HEK293 (cell line): ENCODE results near the gene RPL6.

Experiments used
- CTCF ChIA-PET: fragments of 350-600 bp; formaldehyde crosslinking; extraction: SDS; loops from one replicate; lab custom pipeline; 2021; ENCODE audit warnings: antibody characterized with exemption; lab: Yijun Ruan, JAX
- POLR2A ChIA-PET: fragments of 300-600 bp; formaldehyde crosslinking; extraction: SDS; loops from one replicate; lab custom pipeline; 2020; ENCODE audit warnings: antibody characterized with exemption, inconsistent platforms; lab: Yijun Ruan, JAX
- H3K27ac ChIP-seq: fragments of 200-500 bp; sonication (Bioruptor generic); 2 replicates; pipeline ENCODE4 v1.5.1; 2014; ENCODE audit warnings: low read depth, low read length, control low read depth, inconsistent platforms; ENCODE audit errors: extremely low read depth
- H3K36me3 ChIP-seq, 2 experiments: fragments of 200-500 bp in 1 of 2; sonication (Bioruptor generic) in 1 of 2; 1 replicate in 1 of 2; 2 replicates in 1 of 2; pipeline ENCODE4 v1.5.1; 2014 to 2017; ENCODE audit warnings: inconsistent platforms in 2 of 2, low read length in 2 of 2; ENCODE audit not compliant: control insufficient read depth in 2 of 2, insufficient read depth in 1 of 2
- H3K4me1 ChIP-seq: fragments of 200-500 bp; sonication (Bioruptor generic); 2 replicates; pipeline ENCODE4 v1.5.1; 2014; ENCODE audit warnings: mild to moderate bottlenecking, low read length, inconsistent platforms; ENCODE audit not compliant: control insufficient read depth, insufficient read depth
- H3K4me3 ChIP-seq: 2 replicates; pipeline ENCODE4 v1.5.1; 2011; ENCODE audit warnings: low read depth, mild to moderate bottlenecking, control low read depth, low read length, moderate library complexity
- H3K9me3 ChIP-seq: fragments of 200-500 bp; sonication (Bioruptor generic); 2 replicates; pipeline ENCODE4 v1.5.1; 2014; ENCODE audit warnings: low read depth, low read length, inconsistent platforms; ENCODE audit not compliant: control insufficient read depth, insufficient read depth
- GLIS2 ChIP-seq: fragments of 450-650 bp; formaldehyde crosslinking; IDR thresholded peaks from 2 replicates; pipeline ENCODE4 v1.5.1; 2016; ENCODE audit warnings: missing biosample characterization, missing genetic modification characterization
- OSR2 ChIP-seq: fragments of 450-650 bp; formaldehyde crosslinking; IDR thresholded peaks from 2 replicates; pipeline ENCODE4 v1.5.1; 2016; ENCODE audit warnings: missing biosample characterization, missing genetic modification characterization
- SP7 ChIP-seq: fragments of 450-650 bp; formaldehyde crosslinking; IDR thresholded peaks from 2 replicates; pipeline ENCODE4 v1.5.1; 2016; ENCODE audit warnings: missing biosample characterization, missing genetic modification characterization
- WT1 ChIP-seq: fragments of 450-650 bp; formaldehyde crosslinking; IDR thresholded peaks from 2 replicates; pipeline ENCODE4 v1.5.1; 2016; ENCODE audit warnings: missing biosample characterization, missing genetic modification characterization
- YY1 ChIP-seq: fragments of 450-650 bp; formaldehyde crosslinking; IDR thresholded peaks from 2 replicates; pipeline ENCODE4 v1.5.1; 2018; ENCODE audit warnings: missing biosample characterization, missing genetic modification characterization
- ZBTB17 ChIP-seq: fragments of 450-650 bp; formaldehyde crosslinking; IDR thresholded peaks from 2 replicates; pipeline ENCODE4 v1.5.1; 2016; ENCODE audit warnings: missing biosample characterization, missing genetic modification characterization
- ZBTB20 ChIP-seq: fragments of 450-650 bp; formaldehyde crosslinking; IDR thresholded peaks from 2 replicates; pipeline ENCODE4 v1.5.1; 2016; ENCODE audit warnings: missing biosample characterization, missing genetic modification characterization
- ZBTB48 ChIP-seq: fragments of 450-650 bp; formaldehyde crosslinking; IDR thresholded peaks from 2 replicates; pipeline ENCODE4 v1.5.1; 2016; ENCODE audit warnings: missing biosample characterization, missing genetic modification characterization
- ZNF146 ChIP-seq: fragments of 450-650 bp; formaldehyde crosslinking; IDR thresholded peaks from 2 replicates; pipeline ENCODE4 v1.5.1; 2016; ENCODE audit warnings: missing biosample characterization, missing genetic modification characterization
- ZNF214 ChIP-seq: fragments of 450-650 bp; formaldehyde crosslinking; IDR thresholded peaks from 2 replicates; pipeline ENCODE4 v1.5.1; 2017; ENCODE audit warnings: missing biosample characterization, mild to moderate bottlenecking, missing genetic modification characterization, borderline replicate concordance
- ZNF292 ChIP-seq: fragments of 450-650 bp; formaldehyde crosslinking; IDR thresholded peaks from 2 replicates; pipeline ENCODE4 v1.5.1; 2016; ENCODE audit warnings: low read depth, missing biosample characterization, missing genetic modification characterization, borderline replicate concordance
- ZNF548 ChIP-seq: fragments of 450-650 bp; formaldehyde crosslinking; IDR thresholded peaks from 2 replicates; pipeline ENCODE4 v1.5.1; 2016; ENCODE audit warnings: missing biosample characterization, missing genetic modification characterization
- ZNF561 ChIP-seq: fragments of 450-650 bp; IDR thresholded peaks from 2 replicates; pipeline ENCODE4 v1.5.1; 2018; ENCODE audit warnings: missing biosample characterization, missing genetic modification characterization, borderline replicate concordance
- ZNF600 ChIP-seq: fragments of 450-650 bp; formaldehyde crosslinking; IDR thresholded peaks from 2 replicates; pipeline ENCODE4 v1.5.1; 2016; ENCODE audit warnings: missing biosample characterization, missing genetic modification characterization
- ZNF623 ChIP-seq: fragments of 450-650 bp; formaldehyde crosslinking; IDR thresholded peaks from 2 replicates; pipeline ENCODE4 v1.5.1; 2016; ENCODE audit warnings: missing biosample characterization, missing genetic modification characterization
- ZNF629 ChIP-seq: fragments of 450-650 bp; formaldehyde crosslinking; IDR thresholded peaks from 2 replicates; pipeline ENCODE4 v1.5.1; 2017; ENCODE audit warnings: missing biosample characterization, missing genetic modification characterization
- ZNF654 ChIP-seq: fragments of 450-650 bp; formaldehyde crosslinking; IDR thresholded peaks from 2 replicates; pipeline ENCODE4 v1.5.1; 2016; ENCODE audit warnings: low read depth, missing biosample characterization, missing genetic modification characterization
- ZNF777 ChIP-seq: fragments of 450-650 bp; formaldehyde crosslinking; IDR thresholded peaks from 2 replicates; pipeline ENCODE4 v1.5.1; 2017; ENCODE audit warnings: missing biosample characterization, missing genetic modification characterization, borderline replicate concordance
- ZXDB ChIP-seq: fragments of 450-650 bp; formaldehyde crosslinking; IDR thresholded peaks from 2 replicates; pipeline ENCODE4 v1.5.1; 2016; ENCODE audit warnings: missing biosample characterization, missing genetic modification characterization
- TF ChIP-seq, protein P1 (sequence below): fragments of 450-650 bp; formaldehyde crosslinking; IDR thresholded peaks from 2 replicates; pipeline ENCODE4 v1.5.1; 2016; ENCODE audit warnings: missing biosample characterization, missing genetic modification characterization
- TF ChIP-seq, protein P2 (sequence below): fragments of 450-650 bp; formaldehyde crosslinking; IDR thresholded peaks from 2 replicates; pipeline ENCODE4 v1.5.1; 2016; ENCODE audit warnings: missing biosample characterization, missing genetic modification characterization
- TF ChIP-seq, protein P3 (sequence below): sonication (generic); formaldehyde crosslinking; IDR thresholded peaks from 2 replicates; pipeline ENCODE4 v1.8.1; 2022; ENCODE audit warnings: mild to moderate bottlenecking, moderate library complexity, missing genetic modification reagents
- TF ChIP-seq, protein P4 (sequence below): fragments of 450-650 bp; formaldehyde crosslinking; IDR thresholded peaks from 2 replicates; pipeline ENCODE4 v1.5.1; 2016; ENCODE audit warnings: missing biosample characterization, missing genetic modification characterization
- TF ChIP-seq, protein P5 (sequence below): fragments of 450-650 bp; formaldehyde crosslinking; IDR thresholded peaks from 2 replicates; pipeline ENCODE4 v1.5.1; 2016; ENCODE audit warnings: missing biosample characterization, missing genetic modification characterization

RPL6 gene

DNA sequence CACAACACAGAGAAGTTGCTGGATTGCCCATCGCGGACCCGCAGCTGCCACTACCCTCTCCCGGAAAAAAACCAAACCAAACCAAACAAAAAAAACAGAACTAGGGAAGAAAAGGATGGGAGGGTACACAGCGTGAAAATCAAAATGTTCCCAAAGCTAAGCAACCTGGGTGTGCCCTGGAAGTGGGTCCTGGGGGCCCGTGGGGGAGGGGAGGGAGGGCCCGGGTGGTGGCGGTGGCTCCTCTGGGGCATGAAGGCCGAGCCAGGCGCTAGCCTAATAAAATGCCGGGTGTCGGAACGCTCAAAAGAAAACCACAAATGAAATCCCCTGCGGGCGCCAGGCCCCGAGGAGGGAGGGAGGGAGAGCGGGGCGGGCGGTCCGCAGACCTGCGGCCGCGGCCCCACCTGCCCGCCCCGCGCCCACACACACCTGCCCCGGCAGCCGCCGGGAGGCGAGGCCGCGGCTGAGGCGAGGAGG lies 28.0 kb downstream of the RPL6 start (continued):
- no peak for TF ChIP-seq ZNF146
- TF ChIP-seq GLIS2 (tag by site-specific recombination): 0 out of 2 replicates have a peak, but pooled peaks have one; percentile 54
- TF ChIP-seq, protein P1, sequence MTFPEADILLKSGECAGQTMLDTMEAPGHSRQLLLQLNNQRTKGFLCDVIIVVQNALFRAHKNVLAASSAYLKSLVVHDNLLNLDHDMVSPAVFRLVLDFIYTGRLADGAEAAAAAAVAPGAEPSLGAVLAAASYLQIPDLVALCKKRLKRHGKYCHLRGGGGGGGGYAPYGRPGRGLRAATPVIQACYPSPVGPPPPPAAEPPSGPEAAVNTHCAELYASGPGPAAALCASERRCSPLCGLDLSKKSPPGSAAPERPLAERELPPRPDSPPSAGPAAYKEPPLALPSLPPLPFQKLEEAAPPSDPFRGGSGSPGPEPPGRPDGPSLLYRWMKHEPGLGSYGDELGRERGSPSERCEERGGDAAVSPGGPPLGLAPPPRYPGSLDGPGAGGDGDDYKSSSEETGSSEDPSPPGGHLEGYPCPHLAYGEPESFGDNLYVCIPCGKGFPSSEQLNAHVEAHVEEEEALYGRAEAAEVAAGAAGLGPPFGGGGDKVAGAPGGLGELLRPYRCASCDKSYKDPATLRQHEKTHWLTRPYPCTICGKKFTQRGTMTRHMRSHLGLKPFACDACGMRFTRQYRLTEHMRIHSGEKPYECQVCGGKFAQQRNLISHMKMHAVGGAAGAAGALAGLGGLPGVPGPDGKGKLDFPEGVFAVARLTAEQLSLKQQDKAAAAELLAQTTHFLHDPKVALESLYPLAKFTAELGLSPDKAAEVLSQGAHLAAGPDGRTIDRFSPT: 0 out of 2 replicates have a peak, but pooled peaks have one; percentile 22
- TF ChIP-seq ZXDB (tag by site-specific recombination): 0 out of 2 replicates have a peak, but pooled peaks have one; percentile 25
- TF ChIP-seq, protein P2, sequence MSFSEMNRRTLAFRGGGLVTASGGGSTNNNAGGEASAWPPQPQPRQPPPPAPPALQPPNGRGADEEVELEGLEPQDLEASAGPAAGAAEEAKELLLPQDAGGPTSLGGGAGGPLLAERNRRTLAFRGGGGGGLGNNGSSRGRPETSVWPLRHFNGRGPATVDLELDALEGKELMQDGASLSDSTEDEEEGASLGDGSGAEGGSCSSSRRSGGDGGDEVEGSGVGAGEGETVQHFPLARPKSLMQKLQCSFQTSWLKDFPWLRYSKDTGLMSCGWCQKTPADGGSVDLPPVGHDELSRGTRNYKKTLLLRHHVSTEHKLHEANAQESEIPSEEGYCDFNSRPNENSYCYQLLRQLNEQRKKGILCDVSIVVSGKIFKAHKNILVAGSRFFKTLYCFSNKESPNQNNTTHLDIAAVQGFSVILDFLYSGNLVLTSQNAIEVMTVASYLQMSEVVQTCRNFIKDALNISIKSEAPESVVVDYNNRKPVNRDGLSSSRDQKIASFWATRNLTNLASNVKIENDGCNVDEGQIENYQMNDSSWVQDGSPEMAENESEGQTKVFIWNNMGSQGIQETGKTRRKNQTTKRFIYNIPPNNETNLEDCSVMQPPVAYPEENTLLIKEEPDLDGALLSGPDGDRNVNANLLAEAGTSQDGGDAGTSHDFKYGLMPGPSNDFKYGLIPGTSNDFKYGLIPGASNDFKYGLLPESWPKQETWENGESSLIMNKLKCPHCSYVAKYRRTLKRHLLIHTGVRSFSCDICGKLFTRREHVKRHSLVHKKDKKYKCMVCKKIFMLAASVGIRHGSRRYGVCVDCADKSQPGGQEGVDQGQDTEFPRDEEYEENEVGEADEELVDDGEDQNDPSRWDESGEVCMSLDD (tag by site-specific recombination): no peak; the same call in 1 of the 2 replicates
- TF ChIP-seq, protein P3, sequence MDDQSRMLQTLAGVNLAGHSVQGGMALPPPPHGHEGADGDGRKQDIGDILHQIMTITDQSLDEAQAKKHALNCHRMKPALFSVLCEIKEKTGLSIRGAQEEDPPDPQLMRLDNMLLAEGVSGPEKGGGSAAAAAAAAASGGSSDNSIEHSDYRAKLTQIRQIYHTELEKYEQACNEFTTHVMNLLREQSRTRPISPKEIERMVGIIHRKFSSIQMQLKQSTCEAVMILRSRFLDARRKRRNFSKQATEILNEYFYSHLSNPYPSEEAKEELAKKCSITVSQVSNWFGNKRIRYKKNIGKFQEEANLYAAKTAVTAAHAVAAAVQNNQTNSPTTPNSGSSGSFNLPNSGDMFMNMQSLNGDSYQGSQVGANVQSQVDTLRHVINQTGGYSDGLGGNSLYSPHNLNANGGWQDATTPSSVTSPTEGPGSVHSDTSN (CRISPR knock-in tag): no peak
- no peak for TF ChIP-seq ZNF292 (tag by site-specific recombination)
- TF ChIP-seq, protein P4, sequence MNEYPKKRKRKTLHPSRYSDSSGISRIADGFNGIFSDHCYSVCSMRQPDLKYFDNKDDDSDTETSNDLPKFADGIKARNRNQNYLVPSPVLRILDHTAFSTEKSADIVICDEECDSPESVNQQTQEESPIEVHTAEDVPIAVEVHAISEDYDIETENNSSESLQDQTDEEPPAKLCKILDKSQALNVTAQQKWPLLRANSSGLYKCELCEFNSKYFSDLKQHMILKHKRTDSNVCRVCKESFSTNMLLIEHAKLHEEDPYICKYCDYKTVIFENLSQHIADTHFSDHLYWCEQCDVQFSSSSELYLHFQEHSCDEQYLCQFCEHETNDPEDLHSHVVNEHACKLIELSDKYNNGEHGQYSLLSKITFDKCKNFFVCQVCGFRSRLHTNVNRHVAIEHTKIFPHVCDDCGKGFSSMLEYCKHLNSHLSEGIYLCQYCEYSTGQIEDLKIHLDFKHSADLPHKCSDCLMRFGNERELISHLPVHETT (tag by site-specific recombination): no peak
- no peak for TF ChIP-seq ZNF214
- no peak for TF ChIP-seq ZNF629 (tag by site-specific recombination)
- no peak for TF ChIP-seq ZNF654 (tag by site-specific recombination)

DNA sequence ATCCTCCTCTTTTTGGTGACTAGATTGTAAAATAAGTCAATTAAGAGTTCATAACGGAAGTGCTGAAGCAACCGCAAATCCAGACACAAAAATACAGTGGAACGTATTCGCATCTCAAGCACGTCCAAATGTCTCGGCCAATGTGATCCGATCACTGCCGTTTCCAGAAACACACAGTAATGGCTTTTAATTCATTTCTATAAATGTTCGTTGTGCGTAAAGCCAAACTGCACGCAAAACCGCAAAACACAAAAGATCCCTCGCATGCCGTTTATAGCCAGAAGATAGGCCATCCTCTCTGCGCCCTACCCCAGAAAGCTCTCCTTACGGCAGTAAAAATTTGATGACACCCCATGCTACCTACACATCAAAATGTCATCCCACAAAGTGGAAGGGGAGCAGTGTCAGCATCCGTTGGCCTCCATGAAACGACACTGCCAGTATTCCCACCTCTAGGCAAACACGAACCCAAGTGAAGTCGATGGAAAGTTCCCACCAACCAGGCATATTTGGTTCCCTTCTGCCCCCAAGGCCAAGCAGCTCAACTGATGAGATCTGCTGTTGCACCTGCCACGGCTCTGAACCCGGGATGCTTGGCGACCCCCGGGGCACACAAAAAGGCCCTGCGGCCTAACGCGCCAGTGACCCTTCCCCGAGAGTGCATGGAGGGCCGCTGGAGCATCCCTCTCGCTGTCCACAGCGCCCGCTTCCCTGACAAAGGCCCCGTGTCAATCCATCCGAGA lies 28.6 kb downstream of the RPL6 start:
- H3K36me3 ChIP-seq: no peaks in the 10 kb centered on the region
- no peaks in the 10 kb centered on the region for H3K9me3 ChIP-seq
- H3K27ac ChIP-seq: peak overlapping the region; percentile 88
- H3K4me1 ChIP-seq: no peaks in the 10 kb centered on the region
- H3K4me3 ChIP-seq: peak overlapping the region; percentile 88
- ChIA-PET POLR2A (interaction anchor here (0.7 kb wide), 2 partner anchors 24 to 336 kb away, joined by 3 read pairs; no protein-coding TSS in a partner anchor), CTCF (interaction anchor here (1.0 kb wide), 1 partner anchor 183 kb away, joined by 3 read pairs; no protein-coding TSS in a partner anchor)
- TF ChIP-seq WT1 (0 out of 2 replicates have a peak, but pooled peaks have one; percentile 51), ZXDB (tag by site-specific recombination) (peak; percentile 5), ZNF561 (tag by site-specific recombination) (0 out of 2 replicates have a peak, but pooled peaks have one; percentile 43), GLIS2 (tag by site-specific recombination) (0 out of 2 replicates have a peak, but pooled peaks have one; percentile 5), ZNF548 (tag by site-specific recombination) (no peak), ZNF777 (tag by site-specific recombination) (no peak), ZBTB48 (0 out of 2 replicates have a peak, but pooled peaks have one; percentile 15), YY1 (0 out of 2 replicates have a peak, but pooled peaks have one; percentile 19), OSR2 (tag by site-specific recombination) (peak; percentile 23; the same call in 1 of the 2 replicates), SP7 (tag by site-specific recombination) (0 out of 2 replicates have a peak, but pooled peaks have one; percentile 9), ZNF623 (tag by site-specific recombination) (0 out of 2 replicates have a peak, but pooled peaks have one; percentile 7), ZBTB17 (peak; percentile 99), ZBTB20 (tag by site-specific recombination) (peak; percentile 80), ZNF600 (tag by site-specific recombination) (peak; percentile 91)
- TF ChIP-seq, protein P5, sequence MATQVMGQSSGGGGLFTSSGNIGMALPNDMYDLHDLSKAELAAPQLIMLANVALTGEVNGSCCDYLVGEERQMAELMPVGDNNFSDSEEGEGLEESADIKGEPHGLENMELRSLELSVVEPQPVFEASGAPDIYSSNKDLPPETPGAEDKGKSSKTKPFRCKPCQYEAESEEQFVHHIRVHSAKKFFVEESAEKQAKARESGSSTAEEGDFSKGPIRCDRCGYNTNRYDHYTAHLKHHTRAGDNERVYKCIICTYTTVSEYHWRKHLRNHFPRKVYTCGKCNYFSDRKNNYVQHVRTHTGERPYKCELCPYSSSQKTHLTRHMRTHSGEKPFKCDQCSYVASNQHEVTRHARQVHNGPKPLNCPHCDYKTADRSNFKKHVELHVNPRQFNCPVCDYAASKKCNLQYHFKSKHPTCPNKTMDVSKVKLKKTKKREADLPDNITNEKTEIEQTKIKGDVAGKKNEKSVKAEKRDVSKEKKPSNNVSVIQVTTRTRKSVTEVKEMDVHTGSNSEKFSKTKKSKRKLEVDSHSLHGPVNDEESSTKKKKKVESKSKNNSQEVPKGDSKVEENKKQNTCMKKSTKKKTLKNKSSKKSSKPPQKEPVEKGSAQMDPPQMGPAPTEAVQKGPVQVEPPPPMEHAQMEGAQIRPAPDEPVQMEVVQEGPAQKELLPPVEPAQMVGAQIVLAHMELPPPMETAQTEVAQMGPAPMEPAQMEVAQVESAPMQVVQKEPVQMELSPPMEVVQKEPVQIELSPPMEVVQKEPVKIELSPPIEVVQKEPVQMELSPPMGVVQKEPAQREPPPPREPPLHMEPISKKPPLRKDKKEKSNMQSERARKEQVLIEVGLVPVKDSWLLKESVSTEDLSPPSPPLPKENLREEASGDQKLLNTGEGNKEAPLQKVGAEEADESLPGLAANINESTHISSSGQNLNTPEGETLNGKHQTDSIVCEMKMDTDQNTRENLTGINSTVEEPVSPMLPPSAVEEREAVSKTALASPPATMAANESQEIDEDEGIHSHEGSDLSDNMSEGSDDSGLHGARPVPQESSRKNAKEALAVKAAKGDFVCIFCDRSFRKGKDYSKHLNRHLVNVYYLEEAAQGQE: peak; percentile 68
